GM21367 (cell line): ENCODE data around the gene SRD5A1.
A peak's percentile ranks its signal among the peaks of the same experiment; 100 is the strongest.

Experiments used
- ATAC-seq: cut with Tn5 transposase; IDR thresholded peaks from one replicate; pipeline ENCODE4 v1.9.1; 2021; ENCODE audit not compliant: unreplicated experiment

Gene SRD5A1, protein sequence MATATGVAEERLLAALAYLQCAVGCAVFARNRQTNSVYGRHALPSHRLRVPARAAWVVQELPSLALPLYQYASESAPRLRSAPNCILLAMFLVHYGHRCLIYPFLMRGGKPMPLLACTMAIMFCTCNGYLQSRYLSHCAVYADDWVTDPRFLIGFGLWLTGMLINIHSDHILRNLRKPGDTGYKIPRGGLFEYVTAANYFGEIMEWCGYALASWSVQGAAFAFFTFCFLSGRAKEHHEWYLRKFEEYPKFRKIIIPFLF

DNA sequence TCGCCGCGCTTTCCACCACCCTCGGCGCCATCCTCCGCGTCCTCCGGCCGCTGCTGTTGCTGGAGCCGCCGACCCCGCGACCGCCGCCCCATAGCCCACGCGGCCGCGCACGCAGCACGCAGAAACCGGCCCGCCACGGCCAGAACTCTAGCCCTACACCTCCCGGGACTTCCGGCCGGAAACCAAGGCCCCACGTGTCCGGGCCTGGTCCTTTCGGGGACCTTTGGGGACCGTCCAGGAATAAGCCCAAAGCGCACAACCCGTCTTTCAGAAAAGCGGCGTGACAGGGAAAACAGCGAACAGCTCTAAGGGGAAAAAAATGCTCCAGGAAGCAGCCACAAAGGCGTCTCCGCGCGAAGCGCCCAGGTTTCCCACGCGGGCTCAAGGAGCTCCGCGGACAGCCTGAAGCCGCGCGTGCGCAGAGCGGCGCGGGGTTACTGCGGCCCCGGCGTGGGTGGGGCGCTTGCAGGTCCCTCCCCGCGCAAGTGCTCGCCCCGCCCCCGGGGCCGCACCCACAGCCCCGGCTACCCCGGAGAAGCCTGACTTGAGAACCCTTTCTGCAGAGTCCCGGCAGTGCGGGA lies at the start of gene SRD5A1, which contains the start of gene NSUN2:
SRD5A1 (plus strand) TSS at position 553 of the 581 bp plus-strand sequence. CDS start 137 bp downstream, outside the sequence.
NSUN2 (minus strand) TSS at position 157 of the 581 bp plus-strand sequence; CDS start at position 92, 65 bp downstream.
- ATAC-seq: peak; percentile 87

DNA sequence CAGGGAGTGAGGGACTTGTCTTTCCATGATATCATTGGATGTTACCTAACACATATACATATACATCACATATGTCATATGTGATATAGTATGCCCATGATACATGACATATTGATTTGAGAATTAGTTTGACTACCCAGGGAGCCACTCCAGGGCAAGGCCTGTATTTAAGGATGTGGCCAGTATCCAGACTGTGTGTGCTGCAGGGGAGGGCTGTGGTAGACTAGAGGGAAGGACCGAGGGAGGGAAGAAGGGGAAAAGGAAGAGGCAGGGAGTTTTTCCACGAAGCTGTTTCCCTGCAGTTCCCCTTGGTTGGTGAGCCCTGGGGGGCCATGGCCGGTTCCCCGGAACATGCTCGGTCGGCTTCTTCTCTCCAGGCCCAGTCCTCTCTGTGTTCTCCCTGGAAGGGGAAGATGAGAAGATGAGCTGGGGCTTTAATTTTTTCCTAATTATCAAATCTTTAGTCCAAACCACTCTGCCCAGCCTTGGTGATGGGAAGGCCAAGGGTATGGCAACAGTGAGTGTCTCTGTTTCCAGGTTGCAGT lies 49.1 kb upstream of the SRD5A1 start:
- no peak for ATAC-seq

DNA sequence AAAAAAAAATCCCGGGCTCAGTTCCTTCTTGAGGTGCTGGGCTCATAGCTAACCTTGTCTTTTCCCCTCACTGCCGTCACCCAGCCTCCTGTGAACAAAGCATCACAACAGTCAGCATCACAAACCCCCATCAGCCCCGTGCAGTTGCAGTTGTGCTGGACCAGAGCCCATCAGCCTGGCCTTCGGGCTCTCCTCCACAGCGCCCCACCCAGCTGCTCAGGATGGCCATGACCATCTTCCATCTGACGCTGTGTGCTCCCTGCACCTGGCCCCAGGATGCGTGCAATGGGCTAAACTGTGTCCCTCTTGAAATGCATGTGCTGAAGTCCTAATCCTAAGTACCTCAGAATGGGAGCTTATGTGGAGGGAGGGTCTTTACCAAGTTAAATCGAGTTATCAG lies 48.5 kb upstream of the SRD5A1 start:
- no peak for ATAC-seq

DNA sequence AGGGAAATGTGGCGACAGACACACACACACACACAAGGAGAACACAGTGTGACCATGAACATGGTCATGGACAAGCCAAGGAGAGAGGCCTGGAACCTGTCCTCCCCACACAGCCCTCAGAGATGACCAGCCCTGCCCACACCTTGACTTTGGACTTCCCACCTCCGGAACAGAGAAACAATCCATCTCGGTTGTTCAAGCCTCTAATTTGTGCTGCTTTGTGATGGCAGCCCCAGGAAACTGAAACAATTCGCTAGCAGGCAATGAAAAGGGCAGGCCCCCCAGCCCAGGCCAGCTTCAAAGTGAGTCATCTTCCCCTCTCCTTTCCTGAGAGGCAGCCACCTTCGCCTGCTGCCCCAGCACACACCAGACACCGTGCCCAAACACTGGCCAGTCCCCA lies 48.1 kb upstream of the SRD5A1 start:
- ATAC-seq: no peak

DNA sequence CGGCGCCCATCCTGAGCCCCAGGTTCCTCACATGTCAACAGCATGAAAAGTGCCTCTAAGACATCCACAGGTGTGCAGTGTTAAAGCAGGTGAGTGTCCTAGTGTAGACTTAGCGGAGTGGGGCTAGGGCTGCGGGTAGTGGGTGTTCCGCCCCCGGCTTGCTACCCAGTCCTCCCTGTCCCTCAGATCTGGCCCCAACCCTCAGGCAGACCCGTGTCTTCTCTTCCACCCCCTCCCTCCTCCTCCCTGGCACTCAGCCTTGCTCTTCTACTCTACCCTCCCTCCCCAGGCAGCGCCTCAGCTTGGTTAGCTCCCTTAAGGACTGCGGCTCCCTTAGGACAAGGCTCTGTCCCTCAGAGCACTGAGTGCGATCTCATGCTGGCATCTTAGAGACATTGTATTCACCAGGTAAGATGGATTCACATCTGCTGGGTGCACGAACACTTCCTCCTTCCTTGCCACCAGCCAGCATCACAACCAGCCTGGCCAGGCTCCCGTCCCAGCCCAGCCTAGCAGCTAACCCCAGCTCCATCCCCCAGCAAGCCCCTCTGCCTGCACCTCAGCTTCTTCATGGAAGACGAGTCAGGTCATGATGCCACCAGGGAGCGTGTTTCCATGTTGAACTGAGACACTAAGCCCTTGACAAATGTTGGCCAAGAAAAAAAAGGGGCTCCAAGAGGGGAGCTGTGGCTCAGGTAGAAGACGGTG lies 47.1 kb upstream of the SRD5A1 start:
- no peak for ATAC-seq

DNA sequence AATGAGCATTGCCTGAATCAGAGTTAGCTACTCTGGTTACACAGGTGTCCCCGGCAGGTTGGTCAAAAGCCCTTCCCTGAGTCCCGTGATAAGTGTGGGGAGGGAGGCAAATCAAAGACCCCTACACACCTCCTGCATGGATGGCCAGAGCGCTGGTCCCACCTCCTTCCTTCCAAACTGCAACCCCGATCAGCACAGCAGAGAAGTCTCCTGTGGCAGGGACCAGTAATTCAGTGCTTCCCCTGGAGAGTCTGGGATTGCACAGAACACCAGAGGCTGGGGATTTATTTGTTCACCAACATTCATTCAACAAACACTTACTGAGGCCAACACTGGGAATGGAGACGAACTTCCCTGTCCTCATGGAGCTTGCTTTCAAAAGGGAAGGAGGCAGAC lies 46.6 kb upstream of the SRD5A1 start:
- ATAC-seq: no peak

DNA sequence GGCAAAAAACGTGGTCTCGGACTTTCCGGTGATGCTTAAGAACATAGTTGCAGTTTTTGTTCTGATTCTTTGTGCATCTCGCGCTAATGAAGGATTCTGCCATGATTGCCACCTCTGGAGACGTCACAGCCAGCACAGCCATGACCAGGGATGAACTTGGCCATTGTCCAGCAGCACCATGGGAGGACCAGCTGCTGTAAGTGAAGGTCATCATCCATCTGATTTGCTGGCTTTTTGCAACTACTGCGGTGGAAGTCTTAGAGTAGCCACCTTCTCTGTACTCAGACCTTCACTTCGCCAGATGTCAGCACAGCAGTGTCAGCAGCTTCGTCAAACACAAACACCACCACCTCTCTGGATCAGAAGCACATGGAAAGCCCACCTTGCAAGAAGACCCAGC lies 46.1 kb upstream of the SRD5A1 start:
- ATAC-seq: no peak

DNA sequence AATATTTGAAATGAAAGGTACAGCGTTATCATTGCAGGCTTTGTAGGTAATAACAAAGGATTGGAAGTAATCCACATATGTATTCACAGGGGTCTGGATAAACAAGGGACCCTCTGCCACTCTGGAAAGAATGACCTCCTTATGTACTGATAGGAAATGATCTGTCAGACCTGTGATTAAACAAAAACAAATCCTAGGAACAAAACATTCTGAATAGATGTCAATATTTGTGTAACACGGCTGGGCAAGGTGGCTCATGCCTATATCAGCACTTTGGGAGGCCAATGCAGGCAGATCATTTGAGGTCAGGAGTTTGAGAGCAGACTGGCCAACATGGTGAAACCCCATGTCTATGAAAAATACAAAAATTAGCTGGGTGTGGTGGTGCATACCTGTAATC lies 42.7 kb upstream of the SRD5A1 start:
- ATAC-seq: no peak

DNA sequence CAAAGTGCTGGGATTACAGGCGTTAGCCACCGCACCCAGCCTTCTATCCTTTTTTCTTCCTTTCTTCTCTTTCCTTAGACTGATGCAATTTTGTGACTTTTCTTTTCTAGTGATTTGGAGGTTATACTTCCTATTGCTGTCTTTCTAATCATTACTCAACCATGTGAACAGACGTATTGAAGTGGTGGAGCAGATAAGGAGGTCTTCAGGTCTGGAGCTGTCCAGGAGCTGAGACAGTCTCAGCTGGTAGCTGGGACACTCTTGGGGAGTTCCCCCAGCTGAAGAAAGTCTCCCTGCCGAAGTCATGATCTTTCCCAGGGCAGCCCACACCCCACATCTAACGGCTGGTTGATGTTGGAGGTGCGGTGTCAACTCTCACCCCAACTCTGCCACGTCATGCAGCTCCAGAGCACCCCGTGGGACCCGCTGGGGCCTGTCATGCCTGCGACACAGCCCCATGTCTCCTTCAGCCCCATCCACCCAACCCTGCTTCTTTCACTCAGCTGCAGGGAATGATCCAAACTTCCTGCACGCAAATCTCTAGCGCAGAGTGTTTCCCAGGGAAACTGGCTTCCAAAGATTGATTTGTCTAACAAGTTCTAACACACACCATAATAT lies 41.5 kb upstream of the SRD5A1 start:
- no peak for ATAC-seq

DNA sequence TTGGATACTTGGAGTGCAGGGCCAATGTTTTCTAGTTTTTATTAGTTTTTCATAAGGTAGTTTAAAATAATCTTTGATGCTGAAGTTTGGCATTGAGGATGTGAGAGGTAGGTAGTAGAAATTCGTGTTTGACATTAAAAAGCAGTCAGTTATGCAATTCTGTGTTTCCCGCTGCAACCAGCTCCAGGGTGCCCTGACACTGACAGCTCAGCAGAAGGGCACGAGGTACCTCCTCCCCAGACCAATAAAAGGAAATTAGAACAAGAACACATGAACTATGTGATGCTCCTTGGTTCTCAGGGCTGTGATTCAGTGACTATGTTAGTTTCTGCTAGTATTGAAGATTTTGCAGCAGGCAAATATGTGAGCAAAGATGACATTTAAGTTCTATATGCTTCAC lies 40.6 kb upstream of the SRD5A1 start:
- ATAC-seq: no peak

DNA sequence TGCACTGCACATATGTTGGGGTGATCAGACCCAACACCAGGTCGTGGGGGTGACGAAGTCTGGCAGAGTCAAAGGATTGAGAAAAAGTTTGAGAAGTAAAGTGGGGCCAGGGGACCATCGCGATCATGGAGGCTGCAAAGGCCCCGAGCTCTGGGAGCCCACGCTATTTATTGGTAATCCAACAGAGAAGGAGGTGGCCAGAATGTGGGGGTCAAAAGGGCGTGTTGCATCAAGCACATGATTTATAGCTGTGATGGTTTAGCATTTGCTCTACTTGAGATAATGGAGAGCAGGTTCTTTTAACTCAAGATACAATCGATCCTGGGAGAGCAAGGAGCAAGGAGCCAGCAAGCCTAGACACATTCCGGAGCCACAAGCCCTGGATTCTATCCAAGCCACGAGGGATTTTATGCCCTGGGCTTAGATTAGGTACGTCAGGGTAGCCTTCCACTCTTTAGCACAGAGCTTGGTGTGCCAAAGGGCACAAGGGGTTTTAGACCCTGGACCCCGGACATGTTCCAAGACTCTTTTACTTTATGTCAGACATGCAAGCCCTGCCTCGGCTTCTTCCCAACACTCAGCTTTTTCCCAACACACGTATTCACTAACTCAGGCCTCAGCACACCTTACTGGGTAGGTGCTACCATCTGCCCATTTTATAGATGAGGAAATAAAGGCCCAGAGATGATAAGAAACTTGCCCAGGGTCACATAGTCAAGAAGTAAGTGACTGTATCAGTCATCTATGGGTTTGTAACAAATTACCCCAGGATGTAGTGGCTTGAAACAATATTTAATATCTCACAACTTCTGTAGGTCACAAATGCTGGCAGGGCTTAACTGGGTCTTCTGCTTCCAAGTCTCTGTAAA lies 39.9 kb upstream of the SRD5A1 start:
- no peak for ATAC-seq

DNA sequence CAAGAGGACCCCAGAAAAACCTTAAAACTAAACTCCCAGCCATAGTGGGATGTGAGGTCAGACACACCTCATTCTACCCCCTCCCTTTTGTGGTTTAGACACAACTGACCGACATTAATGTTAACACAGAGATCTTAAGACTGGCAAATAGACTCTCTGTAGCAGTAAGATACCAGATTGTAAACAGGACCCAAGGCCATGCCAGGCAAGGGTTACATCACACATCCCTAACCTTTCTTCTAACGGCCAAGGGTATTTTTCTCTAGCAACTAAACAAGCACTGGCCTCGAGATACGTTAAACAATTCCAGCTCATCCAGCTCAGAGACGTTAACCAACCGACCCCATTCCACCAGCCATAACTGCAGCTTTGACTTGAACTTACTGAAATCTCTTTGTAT lies 39.2 kb upstream of the SRD5A1 start:
- ATAC-seq: no peak

DNA sequence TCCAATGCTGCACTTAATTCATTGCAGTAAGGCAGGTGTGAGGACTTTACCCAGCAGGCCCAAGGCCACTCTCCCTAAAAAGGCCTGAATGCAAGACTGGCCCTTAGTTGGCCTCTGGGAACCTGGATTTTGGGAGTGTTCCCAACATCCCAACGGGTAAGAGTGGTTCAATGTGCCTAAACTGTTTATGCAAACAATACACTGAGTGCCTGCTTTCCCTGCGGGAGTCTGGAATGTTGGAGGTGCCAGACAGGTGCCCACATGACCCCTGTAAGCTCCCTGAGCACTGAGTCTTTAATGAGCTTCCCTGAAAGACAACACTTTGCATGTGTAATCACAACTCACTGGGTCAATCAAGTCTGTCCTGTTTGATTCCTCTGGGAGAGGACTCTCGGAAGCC lies 37.8 kb upstream of the SRD5A1 start:
- no peak for ATAC-seq

DNA sequence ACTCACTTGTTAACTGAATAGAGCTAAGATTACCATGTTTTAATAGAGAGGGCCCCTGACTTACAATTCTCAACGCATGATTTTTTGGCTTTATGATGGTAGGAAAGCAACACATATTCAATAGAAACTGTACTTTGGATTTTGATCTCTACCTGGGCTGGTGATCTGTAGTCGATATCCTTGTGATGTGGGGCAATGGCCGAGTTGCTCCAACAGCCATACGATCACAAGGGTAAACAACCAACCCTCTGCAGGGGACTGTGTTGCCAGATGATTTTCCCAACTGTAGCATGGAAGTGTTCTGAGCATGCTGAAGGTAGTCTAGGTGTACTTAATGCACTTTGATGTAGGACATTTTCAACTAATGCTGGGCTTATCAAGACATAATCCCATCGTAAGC lies 36.9 kb upstream of the SRD5A1 start:
- ATAC-seq: no peak

DNA sequence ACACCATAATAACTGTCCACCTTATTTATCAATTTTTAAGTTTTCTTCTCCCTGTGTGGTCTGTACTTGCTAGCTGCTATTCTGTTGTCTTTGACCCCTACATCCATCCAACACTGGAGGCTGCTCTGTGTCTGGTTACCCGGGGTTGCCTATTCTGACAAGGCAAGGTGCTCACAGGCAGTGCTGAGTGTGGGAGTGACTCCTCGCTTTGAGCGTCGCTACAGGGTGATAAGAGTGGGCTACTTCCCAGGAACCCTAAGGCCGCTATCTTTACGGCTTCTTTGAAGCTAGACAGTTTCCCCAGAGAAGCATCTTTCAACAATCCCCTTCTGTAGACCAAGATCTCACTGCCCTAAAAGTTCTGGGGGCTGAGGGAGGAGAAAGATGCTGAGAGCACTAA lies 35.7 kb upstream of the SRD5A1 start:
- ATAC-seq: no peak

DNA sequence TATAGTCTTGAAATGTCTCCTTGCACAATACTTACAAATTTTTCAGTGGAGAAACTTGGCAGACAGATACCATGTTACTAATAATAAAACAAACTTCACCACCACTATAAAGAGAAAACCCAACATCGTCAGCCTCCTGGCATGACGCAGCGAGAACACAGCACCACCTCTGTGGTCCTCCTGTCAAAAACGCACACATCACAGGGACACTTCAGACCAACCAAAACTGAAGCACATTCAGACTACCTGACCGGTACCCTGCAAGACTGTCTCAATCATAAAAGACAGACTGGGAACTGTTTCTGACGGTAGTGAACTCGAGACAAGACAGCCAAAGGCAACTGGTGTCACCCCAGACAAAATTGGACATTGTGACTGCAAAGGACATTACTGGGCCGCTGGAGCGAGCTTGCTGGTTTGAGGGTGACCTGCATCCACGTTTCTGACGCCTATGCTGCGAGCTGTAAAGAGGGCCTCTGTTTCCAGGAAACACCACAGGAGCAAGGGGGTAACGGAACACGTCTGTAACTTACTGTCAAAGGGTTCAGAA lies 34.8 kb upstream of the SRD5A1 start:
- ATAC-seq: no peak

DNA sequence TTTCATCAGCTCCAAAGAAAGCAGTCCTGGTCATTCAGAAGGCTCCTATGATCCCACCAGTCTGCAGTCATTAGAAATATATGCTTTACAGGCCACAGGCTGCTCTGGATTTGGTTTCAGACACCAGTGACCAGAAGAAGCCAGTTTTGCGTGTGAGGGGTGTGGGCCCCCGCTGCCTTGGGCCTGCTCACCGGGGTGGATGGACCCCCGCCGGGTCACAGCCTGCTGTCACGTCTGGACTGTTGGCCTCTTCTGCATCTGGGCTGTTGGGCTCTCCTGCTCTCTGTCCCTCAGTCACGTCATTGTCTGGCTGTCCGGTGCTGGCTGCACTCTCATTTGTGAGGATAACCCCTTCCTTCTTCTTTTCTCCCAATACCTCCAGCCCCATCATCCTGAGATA lies 33.5 kb upstream of the SRD5A1 start:
- no peak for ATAC-seq

DNA sequence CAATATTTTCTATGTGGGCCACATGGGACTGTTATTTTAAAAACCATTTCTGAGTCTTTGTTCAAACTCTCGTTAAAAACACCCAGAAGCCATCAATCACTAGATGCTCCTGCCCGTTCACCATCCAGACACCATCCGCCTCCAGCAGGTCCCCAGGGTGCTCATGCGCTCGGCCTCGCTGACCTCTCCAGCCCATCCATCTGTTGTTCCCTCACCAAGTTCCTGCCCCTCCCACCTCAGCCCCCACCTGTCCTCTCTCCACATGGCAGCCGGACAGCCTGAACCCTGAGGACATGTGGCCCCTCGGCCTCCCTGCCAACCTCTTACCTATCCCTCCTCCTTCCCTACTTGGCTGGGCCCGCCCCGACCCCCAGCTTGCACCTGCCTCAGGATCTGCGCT lies 32.0 kb upstream of the SRD5A1 start:
- ATAC-seq: no peak

DNA sequence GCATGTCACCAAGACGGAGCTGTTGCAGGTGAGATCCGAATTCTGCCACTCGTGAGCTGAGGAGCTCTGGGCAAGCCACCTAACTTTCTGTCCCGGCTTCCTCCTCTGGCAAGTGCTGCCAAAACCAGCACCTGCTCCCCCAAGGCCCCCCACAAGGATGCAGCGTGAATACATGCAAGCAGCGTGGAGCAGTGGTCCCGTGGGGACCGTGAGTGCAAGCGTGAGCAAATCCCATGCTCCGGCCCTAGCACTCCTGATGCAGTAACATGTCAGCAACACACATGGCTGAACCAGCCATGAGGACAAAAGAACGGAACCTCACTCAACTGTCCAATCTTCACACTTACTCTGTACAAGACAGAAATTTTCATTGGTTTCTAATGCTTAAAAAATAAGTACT lies 31.4 kb upstream of the SRD5A1 start:
- no peak for ATAC-seq

DNA sequence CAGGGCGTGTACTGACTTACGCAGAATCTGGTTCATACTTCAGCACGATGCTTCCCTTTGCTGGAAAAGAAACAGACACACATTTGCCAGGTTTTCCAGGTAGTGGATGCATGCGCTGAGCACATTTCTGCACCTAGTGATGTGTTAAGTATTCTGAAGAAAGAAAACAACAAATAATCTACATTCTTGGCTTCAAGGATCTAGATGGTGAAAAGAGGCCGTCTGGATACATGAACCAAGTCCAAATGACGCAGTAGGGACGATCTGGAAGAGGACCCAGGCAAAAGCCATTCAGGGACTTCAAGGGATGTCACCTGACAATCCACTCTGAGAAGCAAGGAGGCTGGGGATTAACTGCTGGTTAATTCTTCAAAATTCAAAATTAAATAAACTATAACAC lies 30.8 kb upstream of the SRD5A1 start:
- no peak for ATAC-seq
